SK-N-SH (cell line): Measurements from ENCODE around the gene CHM. TPM values are rescaled to one million over a fixed set of nuclear protein-coding genes. Genes with fewer than 3 reads are reported as not detected.

Experiments
- CTCF ChIA-PET: fragments of 300-600, 350-600 bp; formaldehyde crosslinking; extraction: SDS; loops from one replicate; lab custom pipeline; 2021; lab: Yijun Ruan, JAX
- POLR2A ChIA-PET: fragments of 350-600 bp; sonication (Branson Sonifier 250); formaldehyde crosslinking; extraction: SDS; loops from one replicate; lab custom pipeline; 2020; ENCODE audit warnings: antibody characterized with exemption, inconsistent platforms; lab: Yijun Ruan, JAX
- DNase-seq: peaks from one replicate; pipeline ENCODE4 v3.0.0; 2012
- H2AFZ ChIP-seq: fragments of 200-600 bp; sonication (generic); 2 replicates; pipeline ENCODE4 v1.8.1; 2016; ENCODE audit warnings: antibody characterized with exemption, mild to moderate bottlenecking, low read depth
- H3F3A ChIP-seq: fragments of 200-600 bp; sonication (generic); replicated peaks from 2 replicates; pipeline ENCODE3; 2016; ENCODE audit warnings: antibody characterized with exemption, mild to moderate bottlenecking; ENCODE audit not compliant: insufficient read depth
- H3K27ac ChIP-seq, 2 experiments: fragments of 200-500 bp in 1 of 2; fragments of 200-600 bp in 1 of 2; sonication (Bioruptor generic) in 1 of 2; sonication (generic), shearing (Covaris generic) in 1 of 2; 2 replicates each; pipeline versions ENCODE4 v1.5.1 to v1.6.1; 2014 to 2016; ENCODE audit warnings: low read depth in 2 of 2, inconsistent platforms in 1 of 2, low read length in 1 of 2, mild to moderate bottlenecking in 1 of 2, mixed read lengths in 1 of 2
- H3K27me3 ChIP-seq: fragments of 200-600 bp; sonication (generic), shearing (Covaris generic); 2 replicates; pipeline ENCODE4 v1.6.1; 2016; ENCODE audit warnings: mixed run types; ENCODE audit not compliant: insufficient read depth
- H3K36me3 ChIP-seq, 2 experiments: fragments of 200-500 bp in 1 of 2; fragments of 200-600 bp in 1 of 2; sonication (Bioruptor generic) in 1 of 2; sonication (generic) in 1 of 2; replicated peaks in 1 of 2; 2 replicates each; pipeline versions ENCODE3 to v1.5.1; 2014 to 2016; ENCODE audit warnings: low read length in 1 of 2, mild to moderate bottlenecking in 1 of 2; ENCODE audit not compliant: insufficient read depth in 2 of 2, control insufficient read depth in 1 of 2
- H3K4me1 ChIP-seq, 2 experiments: fragments of 200-500 bp in 1 of 2; fragments of 200-600 bp in 1 of 2; sonication (Bioruptor generic) in 1 of 2; sonication (generic), shearing (Covaris generic) in 1 of 2; 2 replicates each; pipeline versions ENCODE4 v1.5.1 to v1.6.1; 2014 to 2016; ENCODE audit warnings: low read depth in 1 of 2, low read length in 1 of 2, mixed run types in 1 of 2; ENCODE audit not compliant: insufficient read depth in 2 of 2, control insufficient read depth in 1 of 2
- H3K4me2 ChIP-seq: fragments of 200-600 bp; sonication (generic), shearing (Covaris generic); 2 replicates; pipeline ENCODE4 v1.6.1; 2017; ENCODE audit warnings: mixed run types
- H3K4me3 ChIP-seq, 2 experiments: fragments of 200-500 bp in 1 of 2; fragments of 200-600 bp in 1 of 2; sonication (Bioruptor generic) in 1 of 2; sonication (generic), shearing (Covaris generic) in 1 of 2; 2 replicates each; pipeline versions ENCODE4 v1.5.1 to v1.8.1; 2014 to 2016; ENCODE audit warnings: low read depth in 2 of 2, inconsistent platforms in 1 of 2, low read length in 1 of 2, mild to moderate bottlenecking in 1 of 2, mixed read lengths in 1 of 2, moderate library complexity in 1 of 2
- H3K79me2 ChIP-seq: fragments of 200-600 bp; sonication (generic); 2 replicates; pipeline ENCODE4 v1.8.1; 2017; ENCODE audit warnings: mild to moderate bottlenecking; ENCODE audit not compliant: insufficient read depth
- H3K9ac ChIP-seq: fragments of 200-600 bp; sonication (generic); 2 replicates; pipeline ENCODE4 v1.6.1; 2017; ENCODE audit warnings: mixed run types
- H3K9me2 ChIP-seq: fragments of 200-600 bp; sonication (generic); 2 replicates; pipeline ENCODE4 v1.6.1; 2017; ENCODE audit warnings: mixed run types
- H3K9me3 ChIP-seq: fragments of 200-600 bp; sonication (generic); 2 replicates; pipeline ENCODE4 v1.6.1; 2017; ENCODE audit warnings: mixed run types, mild to moderate bottlenecking, moderate library complexity
- H4K20me1 ChIP-seq: fragments of 200-600 bp; sonication (generic); 2 replicates; pipeline ENCODE4 v1.6.1; 2017; ENCODE audit warnings: mild to moderate bottlenecking, mixed run types; ENCODE audit not compliant: insufficient read depth
- EZH2phosphoT487 ChIP-seq: fragments of 200-600 bp; sonication (generic); IDR thresholded peaks from 2 replicates; pipeline ENCODE4 v1.6.1; 2017; ENCODE audit warnings: low read depth, mixed run types, mild to moderate bottlenecking, antibody characterized with exemption, moderate library complexity, borderline replicate concordance
- FOSL2 ChIP-seq: IDR thresholded peaks from 2 replicates; pipeline ENCODE4 v1.4.0; 2012; ENCODE audit warnings: low read depth, mild to moderate bottlenecking, moderate library complexity, borderline replicate concordance
- FOXJ3 ChIP-seq: sonication (generic); formaldehyde crosslinking; IDR thresholded peaks from 2 replicates; pipeline ENCODE4 v1.5.1; 2020; ENCODE audit warnings: mild to moderate bottlenecking, missing genetic modification reagents
- FOXM1 ChIP-seq: IDR thresholded peaks from 2 replicates; pipeline ENCODE4 v1.4.0; 2012; ENCODE audit warnings: low read depth, mild to moderate bottlenecking
- GABPA ChIP-seq: IDR thresholded peaks from 2 replicates; pipeline ENCODE4 v1.4.0; 2012; ENCODE audit warnings: low read depth, mild to moderate bottlenecking
- JUND ChIP-seq: IDR thresholded peaks from 2 replicates; pipeline ENCODE4 v1.4.0; 2012
- NRF1 ChIP-seq: IDR thresholded peaks from 2 replicates; pipeline ENCODE4 v1.6.1; 2012; ENCODE audit warnings: low read depth, mild to moderate bottlenecking, low read length
- RCOR1 ChIP-seq: fragments of 150-350 bp; IDR thresholded peaks from 2 replicates; pipeline ENCODE4 v1.6.1; 2017; ENCODE audit warnings: antibody characterized with exemption, low read length
- SIN3A ChIP-seq: IDR thresholded peaks from 2 replicates; pipeline ENCODE4 v1.6.1; 2012; ENCODE audit warnings: low read depth, mild to moderate bottlenecking, low read length, moderate library complexity, borderline replicate concordance
- SMC3 ChIP-seq: IDR thresholded peaks from 2 replicates; pipeline ENCODE4 v1.6.1; 2012; ENCODE audit warnings: low read depth, low read length, improper control_type of control experiment
- WGBS: methylation state at CpG from one replicate; pipeline ENCODE4 v1.1.6; 2017; ENCODE audit warnings: low lambda C conversion rate; 5-methylcytosine and 5-hydroxymethylcytosine counted together
- polyA plus RNA-seq, 3 experiments: library from polyadenylated mRNA; depleted of rRNA; stranded (reverse); fragments of >200 nt; gene quantifications; 2 replicates each; pipeline ENCODE4 v1.2.3, GENCODE V29; 2012
- TF ChIP-seq, protein P1 (sequence below): IDR thresholded peaks from 2 replicates; pipeline ENCODE4 v1.6.1; 2012; ENCODE audit warnings: mild to moderate bottlenecking, low read depth, low read length, moderate library complexity
- TF ChIP-seq, protein P2 (sequence below): IDR thresholded peaks from 2 replicates; pipeline ENCODE4; 2012
- TF ChIP-seq, protein P3 (sequence below): fragments of 150-350 bp; IDR thresholded peaks from 2 replicates; pipeline ENCODE4 v1.6.1; 2017; ENCODE audit warnings: antibody characterized with exemption, low read length, low read depth, borderline replicate concordance
- TF ChIP-seq, protein P4 (sequence below): IDR thresholded peaks from 2 replicates; pipeline ENCODE4 v1.4.0; 2012; ENCODE audit warnings: low read depth, borderline replicate concordance
- TF ChIP-seq, protein P5 (sequence below): IDR thresholded peaks from 2 replicates; pipeline ENCODE4 v1.4.0; 2012; ENCODE audit warnings: low read depth

CHM gene
- polyA plus RNA-seq, 1 of the 3 experiments (the other 2 are of a cell fraction), result 12.8 TPM

DNA sequence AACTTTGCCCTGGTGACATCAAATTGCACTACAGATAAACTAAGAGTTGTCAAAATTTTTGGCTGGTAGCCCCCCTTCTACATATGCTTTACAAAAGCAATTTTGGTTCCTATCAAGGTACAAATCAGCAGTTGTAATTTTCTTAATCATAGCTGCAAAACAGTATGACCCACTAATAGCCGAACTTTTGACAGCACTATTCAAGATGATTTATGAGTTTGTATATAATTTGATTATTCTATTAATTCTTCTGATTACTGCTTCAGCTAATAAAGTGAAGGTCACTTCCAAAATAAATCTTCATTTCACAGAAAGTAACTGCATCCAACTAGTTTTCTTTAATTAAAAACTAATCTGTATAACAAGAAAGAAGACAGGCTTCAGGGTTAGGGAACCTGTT, 119.6 kb downstream of the CHM start:
- H3K4me1 ChIP-seq, result no peaks in the 10 kb centered on the region
- H3K4me2 ChIP-seq, result no peak overlapping the region
- H3K4me3 ChIP-seq, result no peak overlapping the region
- H3K27me3 ChIP-seq, result no peaks in the 10 kb centered on the region
- WGBS, result 38% methylated on average over 1 of the region's 1 CpG
- CTCF ChIA-PET, result no interaction called here
- no peak overlapping the region for H3K9ac ChIP-seq
- H4K20me1 ChIP-seq, result peaks cover 5% of the 10 kb centered on the region; the same call in 1 of the 2 replicates
- POLR2A ChIA-PET, result no interaction called here
- DNase-seq, result no peak
- H3F3A ChIP-seq, result no peaks in the 10 kb centered on the region
- no peaks in the 10 kb centered on the region for H3K9me2 ChIP-seq
- H3K9me3 ChIP-seq, result no peaks in the 10 kb centered on the region
- H3K79me2 ChIP-seq, result no peaks in the 10 kb centered on the region
- H2AFZ ChIP-seq, result no peak overlapping the region
- no peak overlapping the region for H3K27ac ChIP-seq
- H3K36me3 ChIP-seq, result no peaks in the 10 kb centered on the region
- TF ChIP-seq FOSL2, result no peak
- TF ChIP-seq, protein P1, sequence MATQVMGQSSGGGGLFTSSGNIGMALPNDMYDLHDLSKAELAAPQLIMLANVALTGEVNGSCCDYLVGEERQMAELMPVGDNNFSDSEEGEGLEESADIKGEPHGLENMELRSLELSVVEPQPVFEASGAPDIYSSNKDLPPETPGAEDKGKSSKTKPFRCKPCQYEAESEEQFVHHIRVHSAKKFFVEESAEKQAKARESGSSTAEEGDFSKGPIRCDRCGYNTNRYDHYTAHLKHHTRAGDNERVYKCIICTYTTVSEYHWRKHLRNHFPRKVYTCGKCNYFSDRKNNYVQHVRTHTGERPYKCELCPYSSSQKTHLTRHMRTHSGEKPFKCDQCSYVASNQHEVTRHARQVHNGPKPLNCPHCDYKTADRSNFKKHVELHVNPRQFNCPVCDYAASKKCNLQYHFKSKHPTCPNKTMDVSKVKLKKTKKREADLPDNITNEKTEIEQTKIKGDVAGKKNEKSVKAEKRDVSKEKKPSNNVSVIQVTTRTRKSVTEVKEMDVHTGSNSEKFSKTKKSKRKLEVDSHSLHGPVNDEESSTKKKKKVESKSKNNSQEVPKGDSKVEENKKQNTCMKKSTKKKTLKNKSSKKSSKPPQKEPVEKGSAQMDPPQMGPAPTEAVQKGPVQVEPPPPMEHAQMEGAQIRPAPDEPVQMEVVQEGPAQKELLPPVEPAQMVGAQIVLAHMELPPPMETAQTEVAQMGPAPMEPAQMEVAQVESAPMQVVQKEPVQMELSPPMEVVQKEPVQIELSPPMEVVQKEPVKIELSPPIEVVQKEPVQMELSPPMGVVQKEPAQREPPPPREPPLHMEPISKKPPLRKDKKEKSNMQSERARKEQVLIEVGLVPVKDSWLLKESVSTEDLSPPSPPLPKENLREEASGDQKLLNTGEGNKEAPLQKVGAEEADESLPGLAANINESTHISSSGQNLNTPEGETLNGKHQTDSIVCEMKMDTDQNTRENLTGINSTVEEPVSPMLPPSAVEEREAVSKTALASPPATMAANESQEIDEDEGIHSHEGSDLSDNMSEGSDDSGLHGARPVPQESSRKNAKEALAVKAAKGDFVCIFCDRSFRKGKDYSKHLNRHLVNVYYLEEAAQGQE, result no peak
- TF ChIP-seq, protein P2, sequence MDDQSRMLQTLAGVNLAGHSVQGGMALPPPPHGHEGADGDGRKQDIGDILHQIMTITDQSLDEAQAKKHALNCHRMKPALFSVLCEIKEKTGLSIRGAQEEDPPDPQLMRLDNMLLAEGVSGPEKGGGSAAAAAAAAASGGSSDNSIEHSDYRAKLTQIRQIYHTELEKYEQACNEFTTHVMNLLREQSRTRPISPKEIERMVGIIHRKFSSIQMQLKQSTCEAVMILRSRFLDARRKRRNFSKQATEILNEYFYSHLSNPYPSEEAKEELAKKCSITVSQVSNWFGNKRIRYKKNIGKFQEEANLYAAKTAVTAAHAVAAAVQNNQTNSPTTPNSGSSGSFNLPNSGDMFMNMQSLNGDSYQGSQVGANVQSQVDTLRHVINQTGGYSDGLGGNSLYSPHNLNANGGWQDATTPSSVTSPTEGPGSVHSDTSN, result no peak
- no peak for TF ChIP-seq FOXM1
- TF ChIP-seq, protein P3, sequence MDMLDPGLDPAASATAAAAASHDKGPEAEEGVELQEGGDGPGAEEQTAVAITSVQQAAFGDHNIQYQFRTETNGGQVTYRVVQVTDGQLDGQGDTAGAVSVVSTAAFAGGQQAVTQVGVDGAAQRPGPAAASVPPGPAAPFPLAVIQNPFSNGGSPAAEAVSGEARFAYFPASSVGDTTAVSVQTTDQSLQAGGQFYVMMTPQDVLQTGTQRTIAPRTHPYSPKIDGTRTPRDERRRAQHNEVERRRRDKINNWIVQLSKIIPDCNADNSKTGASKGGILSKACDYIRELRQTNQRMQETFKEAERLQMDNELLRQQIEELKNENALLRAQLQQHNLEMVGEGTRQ, result no peak
- no peak for TF ChIP-seq FOXJ3 (CRISPR knock-in tag)
- TF ChIP-seq SIN3A, result no peak
- no peak for TF ChIP-seq NRF1
- TF ChIP-seq, protein P4, sequence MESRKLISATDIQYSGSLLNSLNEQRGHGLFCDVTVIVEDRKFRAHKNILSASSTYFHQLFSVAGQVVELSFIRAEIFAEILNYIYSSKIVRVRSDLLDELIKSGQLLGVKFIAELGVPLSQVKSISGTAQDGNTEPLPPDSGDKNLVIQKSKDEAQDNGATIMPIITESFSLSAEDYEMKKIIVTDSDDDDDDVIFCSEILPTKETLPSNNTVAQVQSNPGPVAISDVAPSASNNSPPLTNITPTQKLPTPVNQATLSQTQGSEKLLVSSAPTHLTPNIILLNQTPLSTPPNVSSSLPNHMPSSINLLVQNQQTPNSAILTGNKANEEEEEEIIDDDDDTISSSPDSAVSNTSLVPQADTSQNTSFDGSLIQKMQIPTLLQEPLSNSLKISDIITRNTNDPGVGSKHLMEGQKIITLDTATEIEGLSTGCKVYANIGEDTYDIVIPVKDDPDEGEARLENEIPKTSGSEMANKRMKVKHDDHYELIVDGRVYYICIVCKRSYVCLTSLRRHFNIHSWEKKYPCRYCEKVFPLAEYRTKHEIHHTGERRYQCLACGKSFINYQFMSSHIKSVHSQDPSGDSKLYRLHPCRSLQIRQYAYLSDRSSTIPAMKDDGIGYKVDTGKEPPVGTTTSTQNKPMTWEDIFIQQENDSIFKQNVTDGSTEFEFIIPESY, result no peak
- TF ChIP-seq SMC3, result no peak
- TF ChIP-seq GABPA, result no peak
- TF ChIP-seq, protein P5, sequence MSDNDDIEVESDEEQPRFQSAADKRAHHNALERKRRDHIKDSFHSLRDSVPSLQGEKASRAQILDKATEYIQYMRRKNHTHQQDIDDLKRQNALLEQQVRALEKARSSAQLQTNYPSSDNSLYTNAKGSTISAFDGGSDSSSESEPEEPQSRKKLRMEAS, result no peak
- TF ChIP-seq RCOR1, result no peak
- TF ChIP-seq JUND, result no peak
- no peak for TF ChIP-seq EZH2phosphoT487
